GM19372 (cell line): ENCODE results near the gene LCOR.

Source experiments
- ATAC-seq: cut with Tn5 transposase; IDR thresholded peaks from one replicate; pipeline ENCODE4 v1.9.1; 2021; ENCODE audit warnings: mild to moderate bottlenecking, low read depth, moderate library complexity; ENCODE audit not compliant: unreplicated experiment

Gene LCOR

DNA sequence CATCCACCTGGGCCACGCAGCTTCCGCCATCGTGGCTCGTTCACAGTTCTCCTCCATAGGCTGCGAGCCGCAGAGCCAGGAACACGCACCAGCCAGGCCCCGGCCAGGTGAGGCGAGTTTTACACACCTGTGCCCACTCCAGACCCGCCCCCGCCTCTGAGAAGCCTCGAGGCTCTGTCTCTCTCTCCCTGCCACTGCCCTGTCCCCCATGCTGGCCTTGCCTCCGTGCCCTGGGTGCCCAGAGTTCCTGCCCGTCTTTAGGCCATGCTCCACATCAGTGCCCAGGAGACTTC is 211.4 kb downstream of the LCOR start:
- ATAC-seq, result no peak
